ENCODE data around the gene MYBL2. TPM values are rescaled to one million over a fixed set of nuclear protein-coding genes. Genes with fewer than 3 reads are reported as not detected.
"Not testable (repeated sequence)": the region's sequence is repeated elsewhere in the genome, so short reads cannot be mapped to it uniquely, and the experiment has no call there.

MYBL2 gene
- total RNA-seq, result 3.1 TPM

DNA sequence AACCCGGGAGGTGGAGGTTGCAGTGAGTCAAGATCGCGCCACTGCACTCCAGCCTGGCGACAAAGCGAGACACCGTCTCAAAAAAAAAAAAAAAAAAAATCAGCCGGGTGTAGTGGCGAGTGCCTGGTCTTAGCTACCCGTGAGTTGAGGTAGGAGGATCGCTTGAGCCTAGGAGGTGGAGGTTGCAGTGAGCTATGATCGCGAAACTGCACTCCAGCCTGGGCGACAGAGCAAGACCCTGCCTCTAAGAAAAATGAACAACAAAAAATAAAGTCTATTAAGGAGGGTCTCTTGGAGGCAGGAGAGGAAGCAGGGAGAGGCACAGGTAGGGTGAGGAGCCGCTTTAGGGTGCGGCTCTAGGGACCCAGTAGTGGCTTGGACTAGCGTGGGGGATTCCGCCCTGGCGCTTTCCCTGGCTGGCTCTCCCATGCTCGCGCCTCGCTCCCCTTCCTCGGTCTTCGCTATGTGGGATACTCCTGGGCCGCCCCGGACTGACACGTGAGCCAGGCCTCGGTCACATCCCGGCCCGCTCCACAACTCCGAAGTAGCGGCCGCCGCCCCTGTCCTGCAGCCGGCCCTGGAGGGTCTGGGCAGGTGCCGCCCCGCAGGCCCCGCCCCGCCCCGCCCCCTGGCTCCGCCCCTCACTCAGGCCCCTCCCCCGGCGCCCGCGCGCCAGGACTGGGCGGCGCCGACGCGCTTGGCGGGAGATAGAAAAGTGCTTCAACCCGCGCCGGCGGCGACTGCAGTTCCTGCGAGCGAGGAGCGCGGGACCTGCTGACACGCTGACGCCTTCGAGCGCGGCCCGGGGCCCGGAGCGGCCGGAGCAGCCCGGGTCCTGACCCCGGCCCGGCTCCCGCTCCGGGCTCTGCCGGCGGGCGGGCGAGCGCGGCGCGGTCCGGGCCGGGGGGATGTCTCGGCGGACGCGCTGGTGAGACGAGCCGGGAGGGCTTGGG lies at the start of gene MYBL2:
TSS of gene MYBL2 (plus strand) at position 739 of the 953 bp plus-strand sequence. CDS start at position 909, 170 bp downstream.
- Histone ChIP-seq H3K36me3 (ENCODE audit: control insufficient read depth in 3 of 3, insufficient read depth in 3 of 3, low read length in 3 of 3) (no peaks in the 10 kb centered on the region), H3K4me1 (ENCODE audit: control insufficient read depth in 3 of 3, insufficient read depth in 3 of 3, low read length in 3 of 3) (peaks cover 4 to 7% (median 5%) of the 10 kb centered on the region in 3 donors), H3K9ac (ENCODE audit: low read depth in 1 of 3, low read length in 3 of 3) (no peak within 1 kb of the TSS), H3K27ac (ENCODE audit: low read depth, low read length) (no peak within 1 kb of the TSS), H3K27me3 (ENCODE audit: control insufficient read depth in 3 of 3, insufficient read depth in 3 of 3, low read length in 3 of 3) (peaks cover 20 to 39% (median 32%) of the 10 kb centered on the region in 3 donors), H3K4me3 (ENCODE audit: low read length in 3 of 3) (no peak within 1 kb of the TSS), H3K9me3 (ENCODE audit: control insufficient read depth in 3 of 3, low read length in 3 of 3) (no peaks in the 10 kb centered on the region)

- H3K9me3 ChIP-seq (ENCODE audit: control insufficient read depth in 3 of 3, low read length in 3 of 3), result no peaks in the 10 kb centered on the region
- no peak overlapping the region for H3K9ac ChIP-seq (ENCODE audit: low read depth in 1 of 3, low read length in 3 of 3)
- no peaks in the 10 kb centered on the region for H3K27me3 ChIP-seq (ENCODE audit: control insufficient read depth in 3 of 3, insufficient read depth in 3 of 3, low read length in 3 of 3)
- H3K4me3 ChIP-seq (ENCODE audit: low read length in 3 of 3), result no peak overlapping the region
- H3K4me1 ChIP-seq (ENCODE audit: control insufficient read depth in 3 of 3, insufficient read depth in 3 of 3, low read length in 3 of 3), result no peaks in the 10 kb centered on the region
- H3K36me3 ChIP-seq (ENCODE audit: control insufficient read depth in 3 of 3, insufficient read depth in 3 of 3, low read length in 3 of 3), result peaks cover 10 to 23% (median 23%) of the 10 kb centered on the region in 3 donors
- H3K27ac ChIP-seq (ENCODE audit: low read depth, low read length), result no peak overlapping the region
These were observed 35.3 kb upstream of the MYBL2 start for GRCh38 chr20:43631598-43631997.

- no peaks in the 10 kb centered on the region for H3K27me3 ChIP-seq (ENCODE audit: control insufficient read depth in 3 of 3, insufficient read depth in 3 of 3, low read length in 3 of 3)
- H3K36me3 ChIP-seq (ENCODE audit: control insufficient read depth in 3 of 3, insufficient read depth in 3 of 3, low read length in 3 of 3), result peaks cover 20 to 34% (median 29%) of the 10 kb centered on the region in 3 donors
These were observed 30.5 kb upstream of the MYBL2 start for GRCh38 chr20:43636429-43636828.

GRCh38 chr20:43642548-43642947 lies 24.4 kb upstream of the MYBL2 start:
- no peaks in the 10 kb centered on the region for H3K4me1 ChIP-seq (ENCODE audit: control insufficient read depth in 3 of 3, insufficient read depth in 3 of 3, low read length in 3 of 3)
- no peak overlapping the region for H3K27ac ChIP-seq (ENCODE audit: low read depth, low read length)
- H3K36me3 ChIP-seq (ENCODE audit: control insufficient read depth in 3 of 3, insufficient read depth in 3 of 3, low read length in 3 of 3), result peaks cover 23 to 29% (median 26%) of the 10 kb centered on the region in 3 donors
- H3K27me3 ChIP-seq (ENCODE audit: control insufficient read depth in 3 of 3, insufficient read depth in 3 of 3, low read length in 3 of 3), result no peaks in the 10 kb centered on the region
- no peak overlapping the region for H3K4me3 ChIP-seq (ENCODE audit: low read length in 3 of 3)
- no peaks in the 10 kb centered on the region for H3K9me3 ChIP-seq (ENCODE audit: control insufficient read depth in 3 of 3, low read length in 3 of 3)
- H3K9ac ChIP-seq (ENCODE audit: low read depth in 1 of 3, low read length in 3 of 3), result no peak overlapping the region

More at GRCh38 chr20:43636429-43636828, 30.5 kb upstream of the MYBL2 start:
- Histone ChIP-seq H3K9me3 (ENCODE audit: control insufficient read depth in 3 of 3, low read length in 3 of 3) (no peaks in the 10 kb centered on the region), H3K4me1 (ENCODE audit: control insufficient read depth in 3 of 3, insufficient read depth in 3 of 3, low read length in 3 of 3) (no peaks in the 10 kb centered on the region), H3K27ac (ENCODE audit: low read depth, low read length) (no peak overlapping the region), H3K4me3 (ENCODE audit: low read length in 3 of 3) (no peak overlapping the region), H3K9ac (ENCODE audit: low read depth in 1 of 3, low read length in 3 of 3) (no peak overlapping the region)

- no peak overlapping the region for H3K4me3 ChIP-seq (ENCODE audit: low read length in 3 of 3)
These were observed 15.9 kb upstream of the MYBL2 start for GRCh38 chr20:43650997-43651525.

DNA sequence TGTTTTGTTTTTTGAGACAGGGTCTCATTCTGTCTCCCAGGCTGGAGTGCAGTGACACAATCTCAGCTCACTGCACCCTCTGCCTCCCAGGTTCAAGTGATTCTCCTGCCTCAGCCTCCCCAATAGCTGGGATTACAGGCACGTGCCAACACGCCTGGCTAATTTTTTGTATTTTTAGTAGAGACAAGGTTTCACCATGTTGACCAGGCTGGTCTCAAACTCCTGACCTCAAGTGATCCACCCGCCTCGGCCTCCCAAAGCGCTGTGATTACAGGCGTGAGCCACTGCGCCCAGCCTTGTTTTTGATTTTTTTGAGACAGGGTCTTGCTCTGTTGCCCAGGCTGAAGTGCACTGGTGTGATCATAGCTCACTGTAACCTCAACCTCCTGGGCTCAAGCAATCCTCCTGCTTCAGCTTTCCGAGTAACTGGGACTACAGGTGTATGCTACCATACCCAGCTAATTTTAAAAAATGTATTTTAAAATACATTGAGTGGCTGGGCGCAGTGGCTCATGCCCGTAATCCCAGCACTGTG lies 15.2 kb upstream of the MYBL2 start:
- not testable (repeated sequence) for H3K36me3 ChIP-seq (ENCODE audit: control insufficient read depth in 3 of 3, insufficient read depth in 3 of 3, low read length in 3 of 3); H3K4me3 ChIP-seq (ENCODE audit: low read length in 3 of 3); H3K4me1 ChIP-seq (ENCODE audit: control insufficient read depth in 3 of 3, insufficient read depth in 3 of 3, low read length in 3 of 3); H3K27me3 ChIP-seq (ENCODE audit: control insufficient read depth in 3 of 3, insufficient read depth in 3 of 3, low read length in 3 of 3); H3K9me3 ChIP-seq (ENCODE audit: control insufficient read depth in 3 of 3, low read length in 3 of 3); H3K27ac ChIP-seq (ENCODE audit: low read depth, low read length); H3K9ac ChIP-seq (ENCODE audit: low read depth in 1 of 3, low read length in 3 of 3)

More at GRCh38 chr20:43650997-43651525, 15.9 kb upstream of the MYBL2 start:
- H3K9me3 ChIP-seq (ENCODE audit: control insufficient read depth in 3 of 3, low read length in 3 of 3), result no peaks in the 10 kb centered on the region
- H3K27ac ChIP-seq (ENCODE audit: low read depth, low read length), result no peak overlapping the region
- H3K9ac ChIP-seq (ENCODE audit: low read depth in 1 of 3, low read length in 3 of 3), result no peak overlapping the region
- H3K27me3 ChIP-seq (ENCODE audit: control insufficient read depth in 3 of 3, insufficient read depth in 3 of 3, low read length in 3 of 3), result no peaks in the 10 kb centered on the region
- H3K36me3 ChIP-seq (ENCODE audit: control insufficient read depth in 3 of 3, insufficient read depth in 3 of 3, low read length in 3 of 3), result peaks cover 6 to 8% (median 7%) of the 10 kb centered on the region in 3 donors
- H3K4me1 ChIP-seq (ENCODE audit: control insufficient read depth in 3 of 3, insufficient read depth in 3 of 3, low read length in 3 of 3), result no peaks in the 10 kb centered on the region

DNA sequence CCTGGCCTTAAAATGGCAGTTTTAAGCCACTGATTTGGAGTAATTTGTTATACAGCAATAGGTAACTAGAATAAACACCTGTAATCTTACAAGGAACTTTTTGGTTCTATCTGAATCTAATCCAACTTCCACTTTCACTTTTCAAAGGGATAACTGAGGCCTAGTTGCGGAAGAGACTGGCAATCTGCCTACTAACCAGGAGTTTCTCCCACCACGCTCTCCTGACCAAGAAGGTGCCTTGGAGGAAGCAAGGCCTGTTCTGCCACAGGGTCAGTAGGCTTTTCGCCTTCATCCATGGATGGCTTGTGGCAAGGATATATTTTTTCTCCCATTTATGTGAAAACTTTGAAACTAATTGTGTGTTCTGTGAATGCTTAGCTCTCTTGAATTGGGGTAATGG lies 12.9 kb upstream of the MYBL2 start:
- Histone ChIP-seq H3K27me3 (ENCODE audit: control insufficient read depth in 3 of 3, insufficient read depth in 3 of 3, low read length in 3 of 3) (peaks cover 0 to 4% (median 3%) of the 10 kb centered on the region in 3 donors), H3K4me1 (ENCODE audit: control insufficient read depth in 3 of 3, insufficient read depth in 3 of 3, low read length in 3 of 3) (peaks cover 5 to 11% (median 10%) of the 10 kb centered on the region in 3 donors), H3K4me3 (ENCODE audit: low read length in 3 of 3) (no peak overlapping the region), H3K27ac (ENCODE audit: low read depth, low read length) (no peak overlapping the region), H3K36me3 (ENCODE audit: control insufficient read depth in 3 of 3, insufficient read depth in 3 of 3, low read length in 3 of 3) (no peaks in the 10 kb centered on the region), H3K9me3 (ENCODE audit: control insufficient read depth in 3 of 3, low read length in 3 of 3) (no peaks in the 10 kb centered on the region), H3K9ac (ENCODE audit: low read depth in 1 of 3, low read length in 3 of 3) (no peak overlapping the region)

GRCh38 chr20:43655176-43655575 lies 11.7 kb upstream of the MYBL2 start:
- H3K4me3 ChIP-seq (ENCODE audit: low read length in 3 of 3); H3K9me3 ChIP-seq (ENCODE audit: control insufficient read depth in 3 of 3, low read length in 3 of 3); H3K9ac ChIP-seq (ENCODE audit: low read depth in 1 of 3, low read length in 3 of 3); H3K27ac ChIP-seq (ENCODE audit: low read depth, low read length); H3K36me3 ChIP-seq (ENCODE audit: control insufficient read depth in 3 of 3, insufficient read depth in 3 of 3, low read length in 3 of 3); H3K27me3 ChIP-seq (ENCODE audit: control insufficient read depth in 3 of 3, insufficient read depth in 3 of 3, low read length in 3 of 3): not testable (repeated sequence)
- peaks cover 5 to 11% (median 10%) of the 10 kb centered on the region in 3 donors for H3K4me1 ChIP-seq (ENCODE audit: control insufficient read depth in 3 of 3, insufficient read depth in 3 of 3, low read length in 3 of 3)

DNA sequence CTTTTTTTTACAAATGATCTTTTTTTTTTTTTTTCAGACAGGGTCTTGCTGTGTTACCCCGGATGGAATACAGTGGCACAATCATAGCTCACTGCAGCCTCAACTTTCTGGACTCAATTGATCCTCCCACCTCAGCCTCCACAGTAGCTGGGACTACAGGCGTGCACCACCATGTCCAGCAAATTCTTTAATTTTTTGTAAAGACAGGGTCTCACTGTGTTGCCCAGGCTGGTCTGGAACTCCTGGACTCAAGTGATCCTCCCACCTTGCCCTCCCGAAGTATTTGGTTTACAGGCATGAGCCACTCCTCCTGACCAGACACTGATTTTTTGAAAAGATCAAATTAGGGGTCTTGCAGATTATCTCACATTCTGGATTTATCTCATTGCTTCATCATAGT lies 11.0 kb upstream of the MYBL2 start:
- H3K27me3 ChIP-seq (ENCODE audit: control insufficient read depth in 3 of 3, insufficient read depth in 3 of 3, low read length in 3 of 3), result peaks cover 0 to 4% (median 3%) of the 10 kb centered on the region in 3 donors
- H3K4me3 ChIP-seq (ENCODE audit: low read length in 3 of 3), result no peak overlapping the region
- peaks cover 5 to 11% (median 10%) of the 10 kb centered on the region in 3 donors for H3K4me1 ChIP-seq (ENCODE audit: control insufficient read depth in 3 of 3, insufficient read depth in 3 of 3, low read length in 3 of 3)
- no peak overlapping the region for H3K9ac ChIP-seq (ENCODE audit: low read depth in 1 of 3, low read length in 3 of 3)
- no peaks in the 10 kb centered on the region for H3K9me3 ChIP-seq (ENCODE audit: control insufficient read depth in 3 of 3, low read length in 3 of 3)
- H3K36me3 ChIP-seq (ENCODE audit: control insufficient read depth in 3 of 3, insufficient read depth in 3 of 3, low read length in 3 of 3), result no peaks in the 10 kb centered on the region
- H3K27ac ChIP-seq (ENCODE audit: low read depth, low read length), result no peak overlapping the region
